ENCODE data around the gene LARP4B.

DNA sequence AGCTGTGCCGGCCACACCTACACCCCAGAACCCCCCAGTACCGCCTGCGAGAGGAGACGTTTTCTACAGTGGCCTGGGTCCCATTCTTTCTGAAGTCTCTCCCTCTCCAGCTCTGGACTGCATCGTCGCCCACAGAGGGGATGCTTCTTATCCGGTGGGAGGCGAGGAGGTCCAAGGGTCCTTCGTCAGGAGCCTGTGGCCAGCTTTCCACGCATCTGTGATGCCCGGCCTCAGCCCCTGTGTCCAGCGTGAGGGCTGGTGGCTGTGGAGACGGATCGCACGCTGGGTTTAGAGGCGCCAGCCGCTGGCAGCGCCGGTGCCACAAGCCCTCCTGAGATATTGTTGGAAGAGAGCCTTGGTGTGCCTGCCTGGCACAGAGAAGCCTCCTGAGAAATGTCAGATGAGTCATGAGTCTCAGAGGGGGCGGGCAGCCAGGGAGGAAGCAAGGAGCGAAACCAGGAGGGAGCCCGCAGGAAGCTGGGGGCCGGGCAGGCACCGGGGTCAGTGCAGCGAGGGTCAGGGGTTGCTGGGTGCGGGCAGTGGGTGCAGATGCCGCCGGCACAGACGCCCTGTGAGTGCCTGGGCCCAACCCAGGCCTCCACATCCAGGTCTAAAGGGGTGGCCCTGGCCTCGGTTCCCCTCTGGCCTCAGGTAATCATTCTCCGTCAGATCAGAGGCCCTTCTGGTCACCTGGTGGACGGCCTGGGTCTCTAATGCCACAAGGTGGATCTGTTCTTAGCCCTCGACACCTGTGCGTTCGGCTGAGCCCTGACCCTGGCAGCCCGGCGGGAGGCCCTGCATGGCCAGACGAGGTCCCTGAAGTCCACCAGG, 156.0 kb downstream of the LARP4B start:
- TF ChIP-seq, protein P1, sequence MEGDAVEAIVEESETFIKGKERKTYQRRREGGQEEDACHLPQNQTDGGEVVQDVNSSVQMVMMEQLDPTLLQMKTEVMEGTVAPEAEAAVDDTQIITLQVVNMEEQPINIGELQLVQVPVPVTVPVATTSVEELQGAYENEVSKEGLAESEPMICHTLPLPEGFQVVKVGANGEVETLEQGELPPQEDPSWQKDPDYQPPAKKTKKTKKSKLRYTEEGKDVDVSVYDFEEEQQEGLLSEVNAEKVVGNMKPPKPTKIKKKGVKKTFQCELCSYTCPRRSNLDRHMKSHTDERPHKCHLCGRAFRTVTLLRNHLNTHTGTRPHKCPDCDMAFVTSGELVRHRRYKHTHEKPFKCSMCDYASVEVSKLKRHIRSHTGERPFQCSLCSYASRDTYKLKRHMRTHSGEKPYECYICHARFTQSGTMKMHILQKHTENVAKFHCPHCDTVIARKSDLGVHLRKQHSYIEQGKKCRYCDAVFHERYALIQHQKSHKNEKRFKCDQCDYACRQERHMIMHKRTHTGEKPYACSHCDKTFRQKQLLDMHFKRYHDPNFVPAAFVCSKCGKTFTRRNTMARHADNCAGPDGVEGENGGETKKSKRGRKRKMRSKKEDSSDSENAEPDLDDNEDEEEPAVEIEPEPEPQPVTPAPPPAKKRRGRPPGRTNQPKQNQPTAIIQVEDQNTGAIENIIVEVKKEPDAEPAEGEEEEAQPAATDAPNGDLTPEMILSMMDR (IDR thresholded peaks at IDR 0.05; ENCODE audit: low read length): no peak
- no peak for TF ChIP-seq EZH2phosphoT487 (IDR thresholded peaks at IDR 0.05; ENCODE audit: low read length)

All from MM.1S (cell line).